ENCODE measurements around the gene GNAZ.

GNAZ gene

GRCh38 chr22:23031786-23032185, 38.5 kb upstream of the GNAZ start:
- no peak for TF ChIP-seq POLR2AphosphoS5 (IDR thresholded peaks at IDR 0.05; ENCODE audit: borderline replicate concordance, low read depth, low read length)
- no peak for TF ChIP-seq FOXP2 (optimal IDR thresholded peaks at IDR 0.05; ENCODE audit: control extremely low read depth, extremely low read length, insufficient read depth)
- no peak for TF ChIP-seq EZH2 (IDR thresholded peaks at IDR 0.05)
- no peak for DNase-seq (ENCODE audit: low read depth, low spot score)
- no peaks in the 10 kb centered on the region for H3K9me3 ChIP-seq (ENCODE audit: low read depth, low read length)
- no peak overlapping the region for H3K27ac ChIP-seq
- no peak overlapping the region for H3K9ac ChIP-seq (ENCODE audit: insufficient read length)
- H3K36me3 ChIP-seq (ENCODE audit: insufficient read depth, low read length) = no peaks in the 10 kb centered on the region
- H3K4me3 ChIP-seq = no peak overlapping the region

DNA sequence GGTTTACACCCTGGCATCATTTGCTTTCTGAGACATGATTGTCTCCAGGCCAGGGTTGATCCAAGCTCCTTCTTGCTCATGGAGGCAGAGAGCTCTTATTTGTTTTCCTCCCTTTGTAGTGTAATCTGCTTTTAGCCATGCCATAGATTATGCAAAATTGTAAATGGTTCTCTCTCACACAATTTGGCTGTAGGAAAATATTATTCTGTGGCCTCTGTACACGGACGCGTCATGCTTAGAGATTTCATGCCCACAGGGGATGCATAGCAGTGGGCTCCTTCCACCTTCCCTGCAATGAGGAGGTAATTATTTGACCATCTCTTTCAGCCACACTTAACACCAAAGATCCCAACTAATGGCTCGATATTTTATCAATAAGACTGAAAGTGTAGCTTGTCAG, 37.7 kb upstream of the GNAZ start:
- Histone ChIP-seq H3K9me3 (ENCODE audit: low read depth, low read length) (no peaks in the 10 kb centered on the region), H3K27ac (no peak overlapping the region), H3K4me3 (no peak overlapping the region), H3K9ac (ENCODE audit: insufficient read length) (no peak overlapping the region), H3K36me3 (ENCODE audit: insufficient read depth, low read length) (no peaks in the 10 kb centered on the region)
- DNase-seq (ENCODE audit: low read depth, low spot score) = no peak
- no peak for TF ChIP-seq EZH2 (IDR thresholded peaks at IDR 0.05)
- TF ChIP-seq FOXP2 (optimal IDR thresholded peaks at IDR 0.05; ENCODE audit: control extremely low read depth, extremely low read length, insufficient read depth) = no peak
- TF ChIP-seq POLR2AphosphoS5 (IDR thresholded peaks at IDR 0.05; ENCODE audit: borderline replicate concordance, low read depth, low read length) = no peak

DNA sequence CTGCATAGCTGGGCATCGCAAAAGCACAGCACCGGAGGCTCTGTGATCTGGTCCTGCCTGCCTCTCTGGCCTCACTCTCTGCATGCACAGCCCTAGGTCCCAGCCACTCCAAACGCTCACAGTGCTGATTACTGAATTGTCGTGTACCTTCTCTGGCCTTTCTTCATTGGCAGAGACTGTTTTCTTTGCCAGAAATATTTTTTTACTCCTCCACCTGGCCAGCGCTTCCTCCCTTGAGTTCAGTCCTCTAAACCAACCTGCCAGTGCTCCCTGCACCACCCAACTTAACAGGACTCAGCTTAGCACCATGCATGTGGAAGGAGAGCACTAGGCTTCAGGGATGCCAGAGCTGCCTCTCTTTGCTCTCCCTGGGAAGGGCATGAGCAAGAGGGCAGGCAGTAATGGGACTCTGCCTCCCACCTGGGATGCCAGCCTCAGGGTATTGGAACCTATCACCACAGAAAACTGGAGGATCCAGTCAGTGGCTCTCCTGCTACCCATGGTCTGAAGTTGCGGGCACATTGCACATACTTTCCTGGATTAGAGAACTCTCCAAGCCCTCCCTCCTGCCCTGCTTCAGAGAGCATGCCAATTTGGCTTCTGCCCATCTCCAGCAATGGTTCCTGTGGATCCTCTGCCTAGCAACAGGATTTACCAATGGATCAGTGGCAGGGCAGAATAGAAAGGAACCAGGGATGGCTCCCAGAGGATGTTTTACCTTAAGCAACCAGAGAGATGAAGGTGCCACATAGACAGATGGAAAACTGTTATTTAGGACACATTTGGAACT, 37.0 kb upstream of the GNAZ start:
- TF ChIP-seq FOXP2 (optimal IDR thresholded peaks at IDR 0.05; ENCODE audit: control extremely low read depth, extremely low read length, insufficient read depth) (no peak), EZH2 (IDR thresholded peaks at IDR 0.05) (no peak), POLR2AphosphoS5 (IDR thresholded peaks at IDR 0.05; ENCODE audit: borderline replicate concordance, low read depth, low read length) (no peak)
- no peaks in the 10 kb centered on the region for H3K36me3 ChIP-seq (ENCODE audit: insufficient read depth, low read length)
- H3K9ac ChIP-seq (ENCODE audit: insufficient read length) = no peak overlapping the region
- no peak for DNase-seq (ENCODE audit: low read depth, low spot score)
- H3K27ac ChIP-seq = no peak overlapping the region
- H3K4me3 ChIP-seq = no peak overlapping the region
- H3K9me3 ChIP-seq (ENCODE audit: low read depth, low read length) = no peaks in the 10 kb centered on the region

DNA sequence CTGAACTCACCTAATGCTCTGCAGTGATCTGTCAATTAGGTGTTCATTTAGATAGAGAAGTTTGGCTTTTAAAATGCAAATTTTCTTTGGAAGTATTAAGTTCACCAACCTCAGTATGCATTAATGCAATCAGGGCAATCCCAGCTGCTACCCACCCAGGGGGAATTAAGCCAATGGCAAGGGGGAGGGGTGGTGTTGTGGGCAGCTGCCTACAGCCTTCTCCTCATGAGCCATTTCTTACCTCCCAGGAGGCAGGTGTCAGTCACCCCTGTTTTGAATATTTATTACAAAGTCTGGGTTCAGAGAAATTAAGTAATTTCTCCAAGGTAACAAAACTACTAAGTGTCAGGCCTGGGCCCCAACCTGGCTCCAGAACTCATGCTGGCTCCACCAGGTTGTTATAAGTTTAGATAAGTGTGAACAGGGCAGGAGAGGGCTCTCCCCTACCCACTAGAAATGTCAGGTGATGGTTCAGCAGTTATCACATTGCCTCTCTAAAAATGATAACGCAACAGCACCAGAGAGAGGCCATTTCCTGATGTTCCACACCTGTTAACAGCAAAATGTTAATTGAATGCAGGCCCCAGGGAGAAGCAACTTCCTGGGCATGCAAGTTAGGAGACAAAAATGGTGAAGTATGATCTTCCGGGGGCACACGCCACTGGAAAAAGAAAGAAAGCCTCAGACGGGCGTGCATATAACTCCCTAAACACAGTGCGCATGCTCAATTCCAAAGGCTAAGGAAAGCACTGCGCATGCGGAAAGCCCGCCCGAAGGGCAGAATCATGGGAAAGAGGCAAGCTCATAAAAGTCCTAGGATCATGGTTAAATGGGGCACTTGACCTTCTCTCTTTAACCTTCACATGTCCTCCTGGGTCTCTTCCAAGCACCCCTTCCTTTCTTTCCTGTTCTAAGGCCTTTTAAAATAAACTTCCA, 35.4 kb upstream of the GNAZ start:
- no peak overlapping the region for H3K27ac ChIP-seq
- TF ChIP-seq FOXP2 (optimal IDR thresholded peaks at IDR 0.05; ENCODE audit: control extremely low read depth, extremely low read length, insufficient read depth) = no peak
- TF ChIP-seq EZH2 (IDR thresholded peaks at IDR 0.05) = no peak
- H3K4me3 ChIP-seq = no peak overlapping the region
- H3K9ac ChIP-seq (ENCODE audit: insufficient read length) = no peak overlapping the region
- H3K9me3 ChIP-seq (ENCODE audit: low read depth, low read length) = no peaks in the 10 kb centered on the region
- no peak for DNase-seq (ENCODE audit: low read depth, low spot score)
- H3K36me3 ChIP-seq (ENCODE audit: insufficient read depth, low read length) = no peaks in the 10 kb centered on the region

GRCh38 chr22:23035557-23036277, 34.6 kb upstream of the GNAZ start:
- H3K27ac ChIP-seq = no peak overlapping the region
- H3K9ac ChIP-seq (ENCODE audit: insufficient read length) = no peak overlapping the region
- TF ChIP-seq POLR2AphosphoS5 (IDR thresholded peaks at IDR 0.05; ENCODE audit: borderline replicate concordance, low read depth, low read length) = no peak
- TF ChIP-seq EZH2 (IDR thresholded peaks at IDR 0.05) = no peak
- TF ChIP-seq FOXP2 (optimal IDR thresholded peaks at IDR 0.05; ENCODE audit: control extremely low read depth, extremely low read length, insufficient read depth) = no peak
- H3K9me3 ChIP-seq (ENCODE audit: low read depth, low read length) = no peaks in the 10 kb centered on the region
- no peaks in the 10 kb centered on the region for H3K36me3 ChIP-seq (ENCODE audit: insufficient read depth, low read length)
- no peak for DNase-seq (ENCODE audit: low read depth, low spot score)
- H3K4me3 ChIP-seq = no peak overlapping the region

DNA sequence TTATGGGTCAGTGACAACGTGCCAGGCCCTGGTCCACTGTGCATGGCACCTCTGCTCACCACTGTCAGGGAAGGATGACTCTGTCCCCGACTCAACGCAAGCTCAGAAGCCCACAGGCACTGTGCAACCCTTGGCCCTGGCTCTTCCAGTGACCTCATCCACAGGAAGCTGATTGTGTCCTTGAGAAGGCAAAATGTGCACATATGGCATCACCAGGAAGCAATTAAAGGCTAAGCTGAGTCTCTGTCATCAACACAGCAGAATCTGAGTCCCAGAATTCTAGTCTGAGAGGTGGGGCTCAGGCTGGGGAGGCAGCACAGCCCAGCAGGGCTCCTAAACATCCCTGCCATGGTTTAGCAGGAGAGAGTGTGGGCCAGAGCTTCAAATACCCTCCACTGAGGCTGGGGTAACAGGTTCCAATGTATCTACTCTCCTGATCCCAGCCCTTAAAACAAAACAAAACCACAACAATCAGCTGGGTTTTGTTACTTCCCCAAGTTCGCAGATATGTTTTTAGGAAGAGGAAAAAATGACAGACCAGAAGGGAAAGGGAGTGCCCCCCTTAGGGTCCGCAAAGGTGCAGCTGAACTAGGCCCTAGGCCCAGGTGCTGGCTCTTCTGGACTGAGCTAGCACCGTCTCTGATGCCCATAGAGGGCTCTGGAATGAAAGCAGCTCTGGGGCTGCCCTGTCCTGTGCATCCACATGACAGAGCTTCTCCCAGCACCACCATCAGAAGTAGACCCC, 33.5 kb upstream of the GNAZ start:
- Histone ChIP-seq H3K4me3 (no peak overlapping the region), H3K9ac (ENCODE audit: insufficient read length) (no peak overlapping the region), H3K36me3 (ENCODE audit: insufficient read depth, low read length) (no peaks in the 10 kb centered on the region), H3K27ac (no peak overlapping the region), H3K9me3 (ENCODE audit: low read depth, low read length) (no peaks in the 10 kb centered on the region)
- TF ChIP-seq FOXP2 (optimal IDR thresholded peaks at IDR 0.05; ENCODE audit: control extremely low read depth, extremely low read length, insufficient read depth) = no peak
- no peak for TF ChIP-seq EZH2 (IDR thresholded peaks at IDR 0.05)
- TF ChIP-seq POLR2AphosphoS5 (IDR thresholded peaks at IDR 0.05; ENCODE audit: borderline replicate concordance, low read depth, low read length) = no peak
- DNase-seq (ENCODE audit: low read depth, low spot score) = no peak

DNA sequence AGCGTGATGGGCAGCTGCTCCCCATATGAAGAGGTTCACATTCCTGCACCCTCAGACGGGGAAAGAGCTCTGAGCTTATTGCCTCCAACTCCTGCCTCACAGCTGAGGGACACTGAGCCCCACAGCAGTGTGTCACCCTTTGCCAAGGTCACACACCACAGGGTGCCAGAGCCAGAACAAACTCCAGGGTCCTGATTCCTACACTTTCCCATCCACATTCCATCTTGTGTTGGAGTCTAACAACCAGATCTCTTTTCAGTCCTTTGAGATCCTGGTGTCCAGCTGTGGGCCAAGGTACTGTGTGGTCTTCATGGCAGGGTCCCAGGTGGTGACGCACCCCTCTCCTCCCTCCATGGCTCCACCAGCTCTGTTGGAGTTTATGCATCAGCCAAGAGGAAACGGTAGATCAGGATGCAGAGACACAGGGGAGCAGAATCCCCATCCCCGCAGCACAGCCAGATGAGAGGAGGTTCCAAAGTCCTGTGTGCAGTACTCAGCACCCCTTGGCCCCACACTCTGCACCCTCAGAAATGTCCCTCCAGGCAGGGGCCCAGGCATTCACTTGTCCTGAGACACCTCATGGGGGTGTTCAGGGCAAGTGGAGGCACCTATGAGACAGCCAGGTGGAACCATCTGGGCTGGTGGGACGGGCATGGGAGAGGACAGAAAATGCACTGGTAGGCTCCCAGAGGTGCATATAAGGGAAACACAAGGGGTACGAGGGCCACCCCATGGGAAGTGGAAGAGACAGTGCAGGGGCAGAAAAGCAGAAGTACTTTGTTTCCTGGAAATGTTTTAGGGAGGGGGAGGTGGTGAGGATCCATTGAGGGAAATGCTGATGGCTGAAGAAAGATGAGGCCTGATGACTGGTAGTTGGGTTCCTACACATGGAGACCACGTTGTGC, 32.6 kb upstream of the GNAZ start:
- DNase-seq (ENCODE audit: low read depth, low spot score) = no peak
- no peaks in the 10 kb centered on the region for H3K36me3 ChIP-seq (ENCODE audit: insufficient read depth, low read length)
- H3K9me3 ChIP-seq (ENCODE audit: low read depth, low read length) = no peaks in the 10 kb centered on the region
- no peak overlapping the region for H3K9ac ChIP-seq (ENCODE audit: insufficient read length)
- TF ChIP-seq EZH2 (IDR thresholded peaks at IDR 0.05) (no peak), FOXP2 (optimal IDR thresholded peaks at IDR 0.05; ENCODE audit: control extremely low read depth, extremely low read length, insufficient read depth) (no peak), POLR2AphosphoS5 (IDR thresholded peaks at IDR 0.05; ENCODE audit: borderline replicate concordance, low read depth, low read length) (no peak)
- no peak overlapping the region for H3K4me3 ChIP-seq
- no peak overlapping the region for H3K27ac ChIP-seq
